Sigmoid colon (tissue), 7 donors: ENCODE measurements around the gene CACNA2D3. TPM values are rescaled to one million over a fixed set of nuclear protein-coding genes. Genes with fewer than 3 reads are reported as not detected.

Source experiments
- DNase-seq: peaks from one replicate; pipeline ENCODE4 v3.0.0-alpha.2; 2019
- H3K27ac ChIP-seq, 4 donors: fragments of 200-600 bp; sonication (generic); one replicate each; pipeline ENCODE4 v1.5.1; 2016 to 2019; ENCODE audit warnings: mild to moderate bottlenecking in 1 of 4
- H3K27me3 ChIP-seq, 3 donors: fragments of 200-600 bp; sonication (generic); one replicate each; pipeline ENCODE4 v1.5.1; 2019; ENCODE audit warnings: mild to moderate bottlenecking in 1 of 3
- H3K36me3 ChIP-seq, 4 donors: fragments of 200-600 bp; sonication (generic); one replicate each; pipeline ENCODE4 v1.5.1; 2016 to 2019
- H3K4me1 ChIP-seq, 4 donors: fragments of 200-600 bp; sonication (generic); one replicate each; pipeline ENCODE4 v1.5.1; 2017 to 2019
- H3K4me3 ChIP-seq, 4 donors: fragments of 200-600 bp; sonication (generic); one replicate each; pipeline ENCODE4 v1.5.1; 2017 to 2019; ENCODE audit warnings: mild to moderate bottlenecking in 2 of 4, moderate library complexity in 1 of 4
- H3K9me3 ChIP-seq, 4 donors: fragments of 200-600 bp in 3 of 4; sonication (generic) in 3 of 4; one replicate each; pipeline versions ENCODE4 v1.5.1 to v1.6.1; 2013 to 2019
- EP300 ChIP-seq, 4 donors: sonication (generic); formaldehyde crosslinking; IDR thresholded peaks; one replicate each; pipeline ENCODE4 v1.6.1; 2017; ENCODE audit warnings: antibody characterized with exemption in 4 of 4
- POLR2A ChIP-seq, 2 donors: fragments of 450-650 bp; IDR thresholded peaks; one replicate each; pipeline ENCODE4 v1.6.1; 2016; ENCODE audit warnings: antibody characterized with exemption in 2 of 2, mild to moderate bottlenecking in 2 of 2, moderate library complexity in 2 of 2
- POLR2AphosphoS5 ChIP-seq, 4 donors: sonication (generic); formaldehyde crosslinking; IDR thresholded peaks; one replicate each; pipeline ENCODE4 v1.6.1; 2017; ENCODE audit warnings: antibody characterized with exemption in 4 of 4
- WGBS, 2 donors: extraction: QIAGEN DNeasy Blood & Tissue Kit; methylation state at CpG; one replicate each; pipeline ENCODE4 v1.1.7; 2013; 5-methylcytosine and 5-hydroxymethylcytosine counted together
- intact Hi-C: fragments of 100-400 bp; cut with DNase I; formaldehyde crosslinking; loops from one replicate; pipeline ENCODE4 v1.15.1; 2023
- polyA plus RNA-seq, 3 donors: library from polyadenylated mRNA; stranded (reverse); fragments of 200-250 nt; gene quantifications; one replicate each; pipeline ENCODE4 v1.2.3, GENCODE V29; 2013
- total RNA-seq, 4 donors: library from RNA; depleted of rRNA; stranded (reverse); fragments of >200 nt; gene quantifications; one replicate each; pipeline ENCODE4 v1.1.0, GENCODE V29; 2016
- TF ChIP-seq, protein P1 (sequence below), 4 experiments: fragments of 450-650 bp in 3 of 4; fragments of 200-600 bp in 1 of 4; IDR thresholded peaks; one replicate each; pipeline ENCODE4 v1.5.1; 2016 to 2019; ENCODE audit warnings: antibody characterized with exemption in 4 of 4, mild to moderate bottlenecking in 3 of 4, moderate library complexity in 2 of 4
- donor health status: healthy with polysubstance abuse.
- donor health status: Bipolar disorder and iron deficiency.
- donor health status: healthy.

Gene CACNA2D3
- total and polyA plus RNA-seq, 7 donors: 0.32 to 10.2 (median 4.8) TPM; not detected in 1

DNA sequence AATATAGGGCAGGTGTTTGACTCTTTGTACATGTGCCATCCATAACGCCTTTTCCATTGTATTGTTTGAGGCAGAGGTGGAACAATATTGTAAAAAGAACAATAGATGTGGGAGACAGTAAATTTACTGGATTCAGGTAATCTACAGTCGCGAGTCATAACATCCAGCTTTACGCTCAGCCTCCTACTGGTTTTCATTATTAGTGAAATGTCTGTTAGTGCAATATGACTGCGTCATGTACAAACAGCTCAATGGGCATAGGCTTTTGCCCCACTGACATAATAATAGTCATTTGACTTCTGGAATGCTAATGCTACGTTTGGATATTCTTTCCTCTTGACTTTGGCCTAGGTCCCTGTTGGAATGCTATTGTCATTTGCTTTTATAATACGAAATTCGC, 9.5 kb downstream of the CACNA2D3 start:
- no peak for DNase-seq
- Histone ChIP-seq H3K36me3 (no peaks in the 10 kb centered on the region), H3K27ac (no peak overlapping the region), H3K27me3 (no peaks in the 10 kb centered on the region), H3K9me3 (no peaks in the 10 kb centered on the region), H3K4me1 (peaks cover 0 to 10% (median 0%) of the 10 kb centered on the region in 4 donors), H3K4me3 (no peak overlapping the region)
- intact Hi-C loops: no loop called here
- TF ChIP-seq POLR2A (IDR thresholded peaks at IDR 0.05): no peak
- TF ChIP-seq, protein P1, sequence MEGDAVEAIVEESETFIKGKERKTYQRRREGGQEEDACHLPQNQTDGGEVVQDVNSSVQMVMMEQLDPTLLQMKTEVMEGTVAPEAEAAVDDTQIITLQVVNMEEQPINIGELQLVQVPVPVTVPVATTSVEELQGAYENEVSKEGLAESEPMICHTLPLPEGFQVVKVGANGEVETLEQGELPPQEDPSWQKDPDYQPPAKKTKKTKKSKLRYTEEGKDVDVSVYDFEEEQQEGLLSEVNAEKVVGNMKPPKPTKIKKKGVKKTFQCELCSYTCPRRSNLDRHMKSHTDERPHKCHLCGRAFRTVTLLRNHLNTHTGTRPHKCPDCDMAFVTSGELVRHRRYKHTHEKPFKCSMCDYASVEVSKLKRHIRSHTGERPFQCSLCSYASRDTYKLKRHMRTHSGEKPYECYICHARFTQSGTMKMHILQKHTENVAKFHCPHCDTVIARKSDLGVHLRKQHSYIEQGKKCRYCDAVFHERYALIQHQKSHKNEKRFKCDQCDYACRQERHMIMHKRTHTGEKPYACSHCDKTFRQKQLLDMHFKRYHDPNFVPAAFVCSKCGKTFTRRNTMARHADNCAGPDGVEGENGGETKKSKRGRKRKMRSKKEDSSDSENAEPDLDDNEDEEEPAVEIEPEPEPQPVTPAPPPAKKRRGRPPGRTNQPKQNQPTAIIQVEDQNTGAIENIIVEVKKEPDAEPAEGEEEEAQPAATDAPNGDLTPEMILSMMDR (IDR thresholded peaks at IDR 0.05): no peak
- no peak for TF ChIP-seq EP300 (IDR thresholded peaks at IDR 0.05)
- TF ChIP-seq POLR2AphosphoS5 (IDR thresholded peaks at IDR 0.05): no peak
- WGBS, 2 donors: 63 to 78% methylated on average over 8 of the region's 8 CpGs

DNA sequence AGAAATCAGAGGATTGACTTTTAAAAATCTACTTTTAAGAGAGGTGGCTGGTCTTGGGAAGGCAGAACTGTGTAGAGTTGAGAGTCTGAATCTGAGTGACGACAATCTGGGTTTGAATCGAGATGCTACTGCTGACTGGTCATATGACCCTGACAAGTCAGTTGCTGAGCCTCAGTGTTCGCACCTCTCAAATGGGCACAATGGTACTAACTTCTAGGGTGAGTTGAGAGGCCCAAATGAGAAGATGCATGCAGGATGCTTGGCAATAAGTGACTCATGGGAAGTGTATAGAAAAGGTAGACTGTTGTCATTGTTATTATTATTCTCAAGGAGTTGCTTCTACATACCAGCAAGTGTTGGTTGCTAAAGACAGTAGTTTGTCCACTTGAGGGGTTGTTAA, 10.3 kb downstream of the CACNA2D3 start:
- TF ChIP-seq EP300 (IDR thresholded peaks at IDR 0.05): no peak
- no peak for TF ChIP-seq POLR2A (IDR thresholded peaks at IDR 0.05)
- TF ChIP-seq POLR2AphosphoS5 (IDR thresholded peaks at IDR 0.05): no peak
- TF ChIP-seq, protein P1 (IDR thresholded peaks at IDR 0.05): no peak
- Histone ChIP-seq H3K4me1 (peaks cover 0 to 10% (median 0%) of the 10 kb centered on the region in 4 donors), H3K27ac (no peak overlapping the region), H3K4me3 (no peak overlapping the region), H3K9me3 (no peaks in the 10 kb centered on the region), H3K27me3 (no peaks in the 10 kb centered on the region), H3K36me3 (no peaks in the 10 kb centered on the region)
- WGBS, 2 donors: 85 to 86% methylated on average over 3 of the region's 3 CpGs
- intact Hi-C loops: no loop called here
- DNase-seq: no peak

DNA sequence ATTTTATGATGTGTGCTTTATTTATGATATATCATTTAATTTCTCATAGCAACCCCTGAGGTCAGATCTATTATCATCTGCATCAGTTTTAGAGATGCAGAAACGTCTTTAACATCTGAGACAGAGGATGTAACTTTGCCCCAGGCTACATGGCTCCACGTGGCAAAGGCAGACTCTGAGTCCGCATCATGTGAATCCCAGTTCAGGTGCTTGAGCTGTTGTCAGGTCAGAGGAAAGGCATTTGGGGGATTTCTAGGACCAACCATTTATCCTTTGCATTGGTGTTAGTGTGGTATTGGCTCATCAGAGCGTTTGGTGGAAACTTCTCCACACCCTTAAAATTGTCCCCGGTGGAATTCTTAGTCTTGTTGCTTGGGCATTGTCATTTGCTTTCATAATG, 10.8 kb downstream of the CACNA2D3 start:
- H3K4me1 ChIP-seq: peaks cover 0 to 10% (median 0%) of the 10 kb centered on the region in 4 donors
- TF ChIP-seq POLR2AphosphoS5 (IDR thresholded peaks at IDR 0.05) (no peak), EP300 (IDR thresholded peaks at IDR 0.05) (no peak), POLR2A (IDR thresholded peaks at IDR 0.05) (no peak)
- TF ChIP-seq, protein P1 (IDR thresholded peaks at IDR 0.05): no peak
- no peak overlapping the region for H3K27ac ChIP-seq
- intact Hi-C loops: no loop called here
- H3K9me3 ChIP-seq: no peaks in the 10 kb centered on the region
- no peak overlapping the region for H3K4me3 ChIP-seq
- no peak for DNase-seq
- no peaks in the 10 kb centered on the region for H3K27me3 ChIP-seq
- H3K36me3 ChIP-seq: no peaks in the 10 kb centered on the region
- 59 to 66% methylated on average over 5 of the region's 5 CpGs for WGBS, 2 donors

DNA sequence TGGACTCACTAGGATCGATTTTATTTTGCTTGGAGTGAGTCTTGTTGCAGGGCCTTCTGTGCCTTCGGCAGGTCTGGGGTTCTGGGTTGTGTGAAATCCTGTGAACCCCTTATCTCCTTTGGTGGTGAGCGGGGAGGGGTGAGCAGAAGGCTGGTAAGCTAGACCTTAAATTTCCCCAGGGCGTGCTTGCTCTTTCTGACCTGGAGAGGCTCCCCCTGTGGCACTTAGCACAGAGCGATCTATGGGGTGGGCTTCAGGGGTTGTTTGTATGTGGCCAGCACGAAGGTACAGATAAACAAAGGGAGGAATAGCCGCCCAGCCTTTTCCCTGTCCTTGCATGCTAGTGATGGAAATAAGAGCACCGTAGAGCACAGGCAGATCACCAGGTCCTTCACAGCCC, 11.8 kb downstream of the CACNA2D3 start:
- intact Hi-C loops: no loop called here
- TF ChIP-seq, protein P1 (IDR thresholded peaks at IDR 0.05): no peak
- no peak for TF ChIP-seq POLR2AphosphoS5 (IDR thresholded peaks at IDR 0.05)
- TF ChIP-seq EP300 (IDR thresholded peaks at IDR 0.05): no peak
- no peak for TF ChIP-seq POLR2A (IDR thresholded peaks at IDR 0.05)
- peaks cover 0 to 9% (median 0%) of the 10 kb centered on the region in 4 donors for H3K4me1 ChIP-seq
- H3K9me3 ChIP-seq: no peaks in the 10 kb centered on the region
- no peak for DNase-seq
- H3K36me3 ChIP-seq: no peaks in the 10 kb centered on the region
- H3K27me3 ChIP-seq: no peaks in the 10 kb centered on the region
- H3K27ac ChIP-seq: no peak overlapping the region
- H3K4me3 ChIP-seq: no peak overlapping the region
- 79 to 83% methylated on average over 8 of the region's 8 CpGs for WGBS, 2 donors

DNA sequence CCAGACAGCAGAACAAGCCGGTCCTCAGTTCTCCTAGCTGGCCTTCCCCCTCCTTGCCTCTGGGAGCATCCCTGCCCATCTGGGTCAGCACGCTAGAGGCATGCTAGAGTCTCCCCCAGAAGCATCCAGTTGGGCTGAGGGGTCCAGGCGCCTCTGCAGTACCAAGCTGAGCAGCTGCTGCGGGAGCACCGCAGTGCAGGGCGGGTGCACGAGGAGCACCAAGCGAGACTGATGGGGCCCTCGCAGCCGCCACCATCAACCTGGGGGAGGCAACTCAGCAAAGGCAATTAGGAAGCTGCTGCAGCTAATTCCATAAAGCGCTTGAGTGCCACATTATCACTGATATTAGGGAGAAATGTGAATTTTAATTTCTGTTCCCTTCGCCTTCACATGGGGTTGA, 12.4 kb downstream of the CACNA2D3 start:
- WGBS, 2 donors: 91 to 92% methylated on average over 12 of the region's 12 CpGs
- DNase-seq: no peak
- no peak overlapping the region for H3K4me3 ChIP-seq
- H3K36me3 ChIP-seq: no peaks in the 10 kb centered on the region
- intact Hi-C loops: no loop called here
- TF ChIP-seq EP300 (IDR thresholded peaks at IDR 0.05) (no peak), POLR2A (IDR thresholded peaks at IDR 0.05) (no peak), POLR2AphosphoS5 (IDR thresholded peaks at IDR 0.05) (no peak)
- TF ChIP-seq, protein P1 (IDR thresholded peaks at IDR 0.05): no peak
- no peaks in the 10 kb centered on the region for H3K27me3 ChIP-seq
- no peak overlapping the region for H3K27ac ChIP-seq
- no peaks in the 10 kb centered on the region for H3K9me3 ChIP-seq
- peaks cover 0 to 4% (median 0%) of the 10 kb centered on the region in 4 donors for H3K4me1 ChIP-seq
